HG03280 (cell line): ENCODE data around the gene LMO1.

Experiments
- ATAC-seq: cut with Tn5 transposase; IDR thresholded peaks from one replicate; pipeline ENCODE4 v1.9.1; 2021; ENCODE audit warnings: mild to moderate bottlenecking, moderate library complexity; ENCODE audit not compliant: unreplicated experiment

Gene LMO1

GRCh38 chr11:8249482-8249881, 14.2 kb downstream of the LMO1 start:
- no peak for ATAC-seq

GRCh38 chr11:8248786-8249185, 14.9 kb downstream of the LMO1 start:
- ATAC-seq = no peak

- no peak for ATAC-seq
These were observed 16.4 kb downstream of the LMO1 start for GRCh38 chr11:8247312-8247711.

GRCh38 chr11:8243458-8243857, 20.2 kb downstream of the LMO1 start:
- no peak for ATAC-seq

GRCh38 chr11:8242499-8243280, 21.0 kb downstream of the LMO1 start:
- ATAC-seq = no peak

GRCh38 chr11:8242118-8242475, 21.6 kb downstream of the LMO1 start:
- no peak for ATAC-seq

GRCh38 chr11:8241373-8242117, 22.1 kb downstream of the LMO1 start:
- ATAC-seq = no peak

- ATAC-seq = no peak
These were observed 24.0 kb downstream of the LMO1 start for GRCh38 chr11:8239536-8240228.

- no peak for ATAC-seq
These were observed 24.6 kb downstream of the LMO1 start for GRCh38 chr11:8239040-8239439.

GRCh38 chr11:8237453-8237852, 26.2 kb downstream of the LMO1 start:
- ATAC-seq = no peak

- ATAC-seq = no peak
These were observed 27.8 kb downstream of the LMO1 start for GRCh38 chr11:8235925-8236324.

GRCh38 chr11:8234910-8235309, 28.8 kb downstream of the LMO1 start:
- no peak for ATAC-seq

- no peak for ATAC-seq
These were observed 29.3 kb downstream of the LMO1 start for GRCh38 chr11:8234425-8234821.

- no peak for ATAC-seq
These were observed 29.8 kb downstream of the LMO1 start for GRCh38 chr11:8233691-8234424.

GRCh38 chr11:8232849-8233606, 30.6 kb downstream of the LMO1 start:
- no peak for ATAC-seq

GRCh38 chr11:8232414-8232813, 31.3 kb downstream of the LMO1 start:
- ATAC-seq = no peak

- no peak for ATAC-seq
These were observed 31.7 kb downstream of the LMO1 start for GRCh38 chr11:8231979-8232378.

- no peak for ATAC-seq
These were observed 32.5 kb downstream of the LMO1 start for GRCh38 chr11:8230921-8231847.

GRCh38 chr11:8230178-8230859, 33.4 kb downstream of the LMO1 start:
- ATAC-seq = no peak
